ENCODE data around the gene PMS2.
"Not testable (repeated sequence)": the region's sequence is repeated elsewhere in the genome, so short reads cannot be mapped to it uniquely, and the experiment has no call there.

PMS2 gene

DNA sequence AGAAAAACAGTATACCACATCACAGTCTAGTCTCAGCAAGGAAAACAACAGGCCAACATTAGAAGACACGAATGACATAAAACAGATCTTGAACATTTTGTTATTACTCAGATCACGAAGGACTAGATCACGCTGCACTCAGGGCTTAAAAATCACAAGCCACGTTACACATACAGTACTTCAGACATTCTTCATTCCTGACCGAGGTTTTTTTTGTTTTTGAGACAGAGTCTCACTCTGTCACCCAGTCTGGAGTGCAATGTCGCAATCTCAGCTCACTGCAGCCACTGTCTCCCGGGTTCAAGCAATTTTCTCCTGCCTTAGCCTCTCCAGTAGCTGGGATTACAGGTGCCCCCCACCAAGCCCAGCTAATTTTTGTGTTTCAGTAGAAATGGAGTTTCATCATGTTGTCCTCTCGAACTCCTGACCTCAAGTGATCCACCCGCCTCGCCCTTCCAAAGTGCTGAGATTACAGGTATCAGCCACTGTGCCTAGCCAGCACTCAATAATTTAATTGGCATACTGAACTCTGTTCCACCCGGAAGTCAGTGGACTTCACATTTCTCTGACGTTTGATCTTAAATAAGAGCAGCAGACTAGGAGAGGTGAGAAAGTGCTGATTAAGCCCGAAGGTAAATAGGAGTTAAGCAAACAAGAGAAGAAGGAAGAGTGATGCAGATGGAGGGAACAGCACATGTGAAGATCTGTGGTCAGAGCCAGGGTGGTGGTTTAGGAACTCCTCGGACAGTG, 3.7 kb upstream of the PMS2 start:
- Histone ChIP-seq H3K4me3 (ENCODE audit: low read depth in 1 of 2, low read length in 2 of 2) (no peak overlapping the region), H3K36me3 (ENCODE audit: control insufficient read depth in 1 of 2, insufficient read depth in 2 of 2, low read length in 2 of 2) (peaks cover 15 to 25% of the 10 kb centered on the region in 2 donors), H3K27ac (ENCODE audit: low read length) (peak overlapping the region; percentile 47), H3K27me3 (ENCODE audit: low read depth, low read length) (no peaks in the 10 kb centered on the region), H3K4me1 (ENCODE audit: control insufficient read depth in 1 of 2, insufficient read depth in 2 of 2, low read length in 2 of 2) (peaks cover 0 to 40% of the 10 kb centered on the region in 2 donors), H3K9me3 (ENCODE audit: control insufficient read depth in 1 of 2, low read length in 2 of 2) (no peaks in the 10 kb centered on the region)

DNA sequence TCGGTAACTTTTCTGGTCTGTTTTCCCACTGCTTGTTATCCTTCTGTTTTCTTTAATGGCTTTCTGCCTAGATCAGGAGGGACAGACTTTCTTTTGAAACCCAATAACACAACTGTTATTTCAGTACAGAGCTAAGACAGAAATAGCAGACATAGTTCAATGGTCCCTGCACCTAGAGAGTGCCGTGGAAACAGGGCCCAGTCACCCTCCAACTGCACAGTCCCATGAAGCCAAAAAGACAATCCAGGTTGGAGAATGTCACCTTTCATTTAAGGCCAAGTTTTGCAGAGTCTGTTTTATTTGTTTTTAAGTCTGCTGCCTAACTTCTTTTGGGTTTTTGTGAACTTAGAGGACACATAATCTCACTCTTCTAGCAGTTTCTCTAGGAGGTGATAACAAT, 2.7 kb upstream of the PMS2 start:
- H3K9me3 ChIP-seq (ENCODE audit: control insufficient read depth in 1 of 2, low read length in 2 of 2) = no peaks in the 10 kb centered on the region
- no peak overlapping the region for H3K4me3 ChIP-seq (ENCODE audit: low read depth in 1 of 2, low read length in 2 of 2)
- no peaks in the 10 kb centered on the region for H3K27me3 ChIP-seq (ENCODE audit: low read depth, low read length)
- peak overlapping the region; percentile 47 for H3K27ac ChIP-seq (ENCODE audit: low read length)
- peaks cover 9 to 16% of the 10 kb centered on the region in 2 donors for H3K36me3 ChIP-seq (ENCODE audit: control insufficient read depth in 1 of 2, insufficient read depth in 2 of 2, low read length in 2 of 2)
- H3K4me1 ChIP-seq (ENCODE audit: control insufficient read depth in 1 of 2, insufficient read depth in 2 of 2, low read length in 2 of 2) = peaks cover 0 to 40% of the 10 kb centered on the region in 2 donors

DNA sequence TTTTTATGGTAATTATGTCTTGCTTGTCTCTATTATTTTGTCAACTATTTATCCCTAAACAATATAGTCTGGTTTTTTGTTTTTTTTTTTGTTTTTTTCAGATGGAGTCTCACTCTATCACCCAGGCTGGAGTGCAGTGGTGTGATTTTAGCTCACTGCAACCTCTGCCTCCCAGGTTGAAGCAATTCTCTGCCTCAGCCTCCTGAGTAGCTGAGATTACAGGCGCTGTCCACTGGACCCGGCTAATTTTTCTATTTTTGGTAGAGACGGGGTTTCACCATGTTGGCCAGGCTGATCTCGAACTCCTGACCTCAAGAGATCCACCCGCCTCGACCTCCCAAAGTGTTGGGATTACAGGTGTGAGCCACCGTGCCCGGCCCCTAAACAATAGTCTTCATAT, 1.5 kb upstream of the PMS2 start:
- H3K27me3 ChIP-seq (ENCODE audit: low read depth, low read length); H3K36me3 ChIP-seq (ENCODE audit: control insufficient read depth in 1 of 2, insufficient read depth in 2 of 2, low read length in 2 of 2); H3K4me3 ChIP-seq (ENCODE audit: low read depth in 1 of 2, low read length in 2 of 2); H3K9me3 ChIP-seq (ENCODE audit: control insufficient read depth in 1 of 2, low read length in 2 of 2): not testable (repeated sequence)
- Histone ChIP-seq H3K4me1 (ENCODE audit: control insufficient read depth in 1 of 2, insufficient read depth in 2 of 2, low read length in 2 of 2) (peaks cover 0 to 28% of the 10 kb centered on the region in 2 donors), H3K27ac (ENCODE audit: low read length) (peak overlapping the region; percentile 29)

DNA sequence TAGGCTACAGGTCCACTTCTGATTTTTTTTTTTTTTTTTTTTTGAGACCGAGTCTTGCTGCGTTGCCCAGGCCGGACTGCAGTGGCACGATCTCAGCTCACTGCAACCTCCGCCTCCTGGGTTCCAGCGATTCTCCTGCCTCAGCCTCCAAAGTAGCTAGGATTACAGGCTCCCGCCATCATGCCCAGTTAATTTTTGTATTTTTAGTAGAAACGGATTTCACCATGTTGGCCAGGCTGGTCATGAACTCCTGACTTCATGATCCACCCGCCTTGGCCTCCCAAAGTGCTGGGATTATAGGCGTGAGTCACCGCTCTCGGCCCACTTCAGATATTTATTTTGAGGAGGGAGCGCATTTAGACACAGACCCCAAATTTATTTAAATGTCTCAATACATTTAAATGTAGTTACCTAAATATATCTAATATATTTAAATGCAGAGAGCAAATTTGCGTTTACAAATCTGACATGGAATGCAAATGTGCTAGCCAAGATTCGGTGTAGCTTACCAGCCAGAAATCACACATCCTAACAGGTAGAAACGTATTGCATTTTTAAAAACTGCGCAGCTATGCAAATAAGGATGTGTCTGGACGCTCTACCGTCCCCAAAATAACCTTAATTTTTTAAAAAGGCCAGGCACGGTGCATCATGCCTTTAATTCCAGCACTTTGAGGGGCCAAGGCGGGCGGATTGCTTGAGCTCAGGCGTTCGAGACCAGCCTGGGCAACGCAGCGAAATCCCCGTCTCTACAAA, 836 bp downstream of the PMS2 start:
- Histone ChIP-seq H3K4me1 (ENCODE audit: control insufficient read depth in 1 of 2, insufficient read depth in 2 of 2, low read length in 2 of 2) (peaks cover 0 to 22% of the 10 kb centered on the region in 2 donors), H3K4me3 (ENCODE audit: low read depth in 1 of 2, low read length in 2 of 2) (peak overlapping the region in 1 of 2 donors; percentile 74), H3K36me3 (ENCODE audit: control insufficient read depth in 1 of 2, insufficient read depth in 2 of 2, low read length in 2 of 2) (peaks cover 0 to 13% of the 10 kb centered on the region in 2 donors)
- not testable (repeated sequence) for H3K27me3 ChIP-seq (ENCODE audit: low read depth, low read length); H3K9me3 ChIP-seq (ENCODE audit: control insufficient read depth in 1 of 2, low read length in 2 of 2); H3K27ac ChIP-seq (ENCODE audit: low read length)

DNA sequence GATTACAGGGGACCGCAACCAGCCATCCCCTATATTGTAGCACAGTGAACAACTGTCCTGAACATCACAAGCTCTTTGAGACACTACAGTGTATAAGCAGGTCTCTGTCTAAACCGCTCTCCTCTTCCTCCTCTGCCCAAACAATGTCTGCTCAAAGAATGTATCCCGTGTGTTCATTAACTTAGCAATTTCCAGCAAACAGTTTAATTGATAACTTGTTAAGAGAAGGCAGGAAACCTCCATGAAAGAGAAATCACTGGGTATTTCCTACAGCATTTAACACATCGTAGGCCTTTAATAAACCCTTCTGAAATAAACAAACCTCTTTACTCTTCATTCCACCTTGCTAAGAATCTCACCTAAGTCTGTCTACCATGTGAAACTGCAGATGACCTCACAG, 1.5 kb downstream of the PMS2 start:
- H3K27ac ChIP-seq (ENCODE audit: low read length) = no peak overlapping the region
- no peak overlapping the region for H3K4me3 ChIP-seq (ENCODE audit: low read depth in 1 of 2, low read length in 2 of 2)
- peaks cover 0 to 16% of the 10 kb centered on the region in 2 donors for H3K4me1 ChIP-seq (ENCODE audit: control insufficient read depth in 1 of 2, insufficient read depth in 2 of 2, low read length in 2 of 2)
- no peaks in the 10 kb centered on the region for H3K9me3 ChIP-seq (ENCODE audit: control insufficient read depth in 1 of 2, low read length in 2 of 2)
- no peaks in the 10 kb centered on the region for H3K27me3 ChIP-seq (ENCODE audit: low read depth, low read length)
- peaks cover 0 to 16% of the 10 kb centered on the region in 2 donors for H3K36me3 ChIP-seq (ENCODE audit: control insufficient read depth in 1 of 2, insufficient read depth in 2 of 2, low read length in 2 of 2)

DNA sequence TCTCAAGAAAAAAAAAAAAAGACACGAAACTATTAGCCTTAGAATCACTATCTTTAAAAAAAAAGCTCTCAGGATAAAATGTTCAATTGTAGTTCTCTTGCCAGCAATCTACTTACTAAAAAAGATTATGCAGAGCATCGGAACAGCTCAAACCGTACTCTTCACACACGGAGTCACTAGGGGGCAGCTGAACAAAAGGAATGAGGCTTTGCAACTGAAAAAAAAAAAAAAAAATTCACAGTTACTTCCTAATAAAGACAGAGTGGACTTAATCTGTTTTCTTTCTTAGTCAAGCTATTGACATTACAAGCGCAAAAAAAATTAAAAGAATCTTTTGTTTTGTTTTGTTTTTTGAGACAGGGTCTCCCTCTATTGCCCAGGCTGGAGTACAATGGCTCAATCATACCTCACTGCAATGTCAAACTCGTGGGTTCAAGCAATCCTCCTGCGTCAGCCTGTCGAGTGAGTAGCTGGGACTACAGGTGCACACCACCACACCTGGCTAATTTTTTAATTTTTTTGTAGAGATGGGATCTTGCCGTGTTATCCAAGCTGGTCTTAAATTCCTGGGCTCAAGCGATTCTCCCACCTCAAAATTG, 11.5 kb downstream of the PMS2 start:
- Histone ChIP-seq H3K27ac (ENCODE audit: low read length) (no peak overlapping the region), H3K4me1 (ENCODE audit: control insufficient read depth in 1 of 2, insufficient read depth in 2 of 2, low read length in 2 of 2) (no peaks in the 10 kb centered on the region), H3K27me3 (ENCODE audit: low read depth, low read length) (no peaks in the 10 kb centered on the region), H3K9me3 (ENCODE audit: control insufficient read depth in 1 of 2, low read length in 2 of 2) (no peaks in the 10 kb centered on the region), H3K36me3 (ENCODE audit: control insufficient read depth in 1 of 2, insufficient read depth in 2 of 2, low read length in 2 of 2) (peaks cover 9 to 32% of the 10 kb centered on the region in 2 donors), H3K4me3 (ENCODE audit: low read depth in 1 of 2, low read length in 2 of 2) (no peak overlapping the region)

DNA sequence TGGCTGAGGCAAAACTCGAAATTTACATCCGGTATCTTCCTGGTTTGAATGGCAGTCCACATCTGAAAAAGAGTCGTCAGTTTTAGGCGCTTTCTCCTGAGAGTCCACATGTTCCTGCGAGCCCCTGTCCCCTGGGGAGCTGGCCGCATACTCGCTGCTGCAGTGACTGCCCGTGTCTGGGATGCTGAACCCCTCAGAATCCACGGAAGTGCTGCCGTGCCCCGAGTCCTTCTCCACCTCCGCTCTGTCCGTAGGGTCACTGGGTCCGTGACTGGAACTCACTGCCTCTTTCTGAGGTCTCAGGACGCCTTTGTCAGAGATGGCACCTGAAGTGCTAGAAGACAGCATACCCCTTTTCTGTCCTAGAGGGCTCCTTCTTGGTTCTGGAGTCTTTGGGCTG, 21.8 kb downstream of the PMS2 start:
- H3K4me1 ChIP-seq (ENCODE audit: control insufficient read depth in 1 of 2, insufficient read depth in 2 of 2, low read length in 2 of 2); H3K27ac ChIP-seq (ENCODE audit: low read length); H3K9me3 ChIP-seq (ENCODE audit: control insufficient read depth in 1 of 2, low read length in 2 of 2); H3K27me3 ChIP-seq (ENCODE audit: low read depth, low read length); H3K4me3 ChIP-seq (ENCODE audit: low read depth in 1 of 2, low read length in 2 of 2): not testable (repeated sequence)
- H3K36me3 ChIP-seq (ENCODE audit: control insufficient read depth in 1 of 2, insufficient read depth in 2 of 2, low read length in 2 of 2) = peaks cover 0 to 14% of the 10 kb centered on the region in 2 donors

DNA sequence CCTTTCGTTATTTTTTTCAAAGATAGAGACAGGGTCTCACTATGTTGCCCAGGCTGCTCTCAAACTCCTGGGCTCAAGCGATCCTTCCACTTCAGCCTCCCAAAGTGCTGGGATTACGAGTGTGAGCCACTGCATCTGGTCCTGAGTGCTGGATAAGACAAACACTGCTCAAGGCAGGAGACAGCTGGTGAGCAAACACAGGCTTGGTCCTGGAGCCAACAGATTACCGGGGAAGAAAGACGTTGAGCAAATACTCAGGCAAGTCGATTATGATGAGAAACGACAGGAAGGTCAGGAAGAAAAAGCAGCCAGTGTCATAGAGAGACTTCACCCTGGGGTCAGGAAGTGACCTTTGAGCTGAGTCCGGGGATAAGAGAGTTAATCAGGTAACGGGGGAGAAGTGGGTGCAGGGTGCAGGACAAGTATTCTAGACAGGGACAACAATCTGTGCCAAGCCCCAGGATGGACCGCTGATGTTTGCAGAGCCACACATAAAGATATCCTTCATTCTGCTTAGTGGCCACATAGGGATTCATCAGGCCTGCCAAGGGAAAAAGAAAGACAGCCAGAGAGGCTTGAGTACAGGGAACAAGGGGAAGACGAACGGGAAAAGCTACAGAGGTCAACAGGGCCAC, 29.1 kb downstream of the PMS2 start:
- not testable (repeated sequence) for H3K4me3 ChIP-seq (ENCODE audit: low read depth in 1 of 2, low read length in 2 of 2); H3K27ac ChIP-seq (ENCODE audit: low read length); H3K4me1 ChIP-seq (ENCODE audit: control insufficient read depth in 1 of 2, insufficient read depth in 2 of 2, low read length in 2 of 2); H3K9me3 ChIP-seq (ENCODE audit: control insufficient read depth in 1 of 2, low read length in 2 of 2); H3K27me3 ChIP-seq (ENCODE audit: low read depth, low read length); H3K36me3 ChIP-seq (ENCODE audit: control insufficient read depth in 1 of 2, insufficient read depth in 2 of 2, low read length in 2 of 2)

DNA sequence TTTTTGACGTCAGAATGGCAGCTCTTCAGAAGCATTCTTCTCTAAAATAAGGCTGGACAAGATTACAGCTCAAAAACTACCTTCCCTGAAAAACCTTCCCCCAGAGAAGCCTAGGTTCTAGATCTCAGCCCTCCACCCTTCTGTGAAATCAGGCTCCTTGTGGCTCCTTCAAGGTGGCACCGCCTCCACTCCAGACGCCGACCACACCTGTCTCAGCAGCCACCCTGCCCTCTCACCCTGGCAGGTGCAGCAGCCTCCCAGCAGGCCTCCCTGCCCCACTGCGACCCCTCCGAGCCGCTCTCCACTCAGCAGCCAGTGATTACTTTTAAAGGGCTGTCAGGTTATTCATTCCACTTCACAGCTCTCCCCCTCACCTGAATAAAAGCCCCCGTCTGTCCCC, 35.3 kb downstream of the PMS2 start:
- not testable (repeated sequence) for H3K27me3 ChIP-seq (ENCODE audit: low read depth, low read length); H3K27ac ChIP-seq (ENCODE audit: low read length); H3K9me3 ChIP-seq (ENCODE audit: control insufficient read depth in 1 of 2, low read length in 2 of 2); H3K36me3 ChIP-seq (ENCODE audit: control insufficient read depth in 1 of 2, insufficient read depth in 2 of 2, low read length in 2 of 2); H3K4me1 ChIP-seq (ENCODE audit: control insufficient read depth in 1 of 2, insufficient read depth in 2 of 2, low read length in 2 of 2); H3K4me3 ChIP-seq (ENCODE audit: low read depth in 1 of 2, low read length in 2 of 2)

DNA sequence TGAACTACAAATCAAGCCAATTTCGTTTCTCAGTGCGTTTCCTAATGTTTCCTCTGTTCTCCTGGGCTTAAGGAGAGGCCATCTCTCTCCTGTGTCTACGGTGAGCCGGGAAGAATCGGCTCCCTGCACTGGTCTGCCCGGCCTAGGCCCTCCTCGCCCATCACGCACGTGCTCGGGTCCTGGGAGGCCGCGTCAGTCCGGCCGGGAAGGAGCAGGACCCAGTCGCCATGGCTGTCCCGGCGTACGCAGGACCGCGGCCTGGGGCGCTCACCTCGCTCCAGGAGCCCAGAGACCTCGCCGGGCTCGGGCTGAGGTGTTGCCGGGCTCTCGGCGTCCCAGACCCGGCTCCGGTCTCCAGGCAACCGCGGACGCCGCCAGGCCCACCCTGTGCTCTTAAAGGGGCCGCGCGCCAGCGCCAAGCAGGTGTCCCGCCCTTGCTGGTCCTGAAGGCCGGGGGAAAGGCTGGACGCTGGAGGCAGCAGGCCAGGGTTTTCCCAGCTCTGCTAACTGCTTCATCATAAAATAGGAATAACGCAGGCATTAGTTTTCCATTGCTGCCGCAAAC, 38.4 kb downstream of the PMS2 start, which contains the start of gene RSPH10B:
Gene RSPH10B, minus strand, starts transcription at position 343 of the 565 bp plus-strand sequence. CDS start 3,573 bp downstream, outside the sequence.
- H3K4me1 ChIP-seq (ENCODE audit: control insufficient read depth in 1 of 2, insufficient read depth in 2 of 2, low read length in 2 of 2); H3K36me3 ChIP-seq (ENCODE audit: control insufficient read depth in 1 of 2, insufficient read depth in 2 of 2, low read length in 2 of 2); H3K27me3 ChIP-seq (ENCODE audit: low read depth, low read length); H3K4me3 ChIP-seq (ENCODE audit: low read depth in 1 of 2, low read length in 2 of 2); H3K9me3 ChIP-seq (ENCODE audit: control insufficient read depth in 1 of 2, low read length in 2 of 2); H3K27ac ChIP-seq (ENCODE audit: low read length): not testable (repeated sequence)

DNA sequence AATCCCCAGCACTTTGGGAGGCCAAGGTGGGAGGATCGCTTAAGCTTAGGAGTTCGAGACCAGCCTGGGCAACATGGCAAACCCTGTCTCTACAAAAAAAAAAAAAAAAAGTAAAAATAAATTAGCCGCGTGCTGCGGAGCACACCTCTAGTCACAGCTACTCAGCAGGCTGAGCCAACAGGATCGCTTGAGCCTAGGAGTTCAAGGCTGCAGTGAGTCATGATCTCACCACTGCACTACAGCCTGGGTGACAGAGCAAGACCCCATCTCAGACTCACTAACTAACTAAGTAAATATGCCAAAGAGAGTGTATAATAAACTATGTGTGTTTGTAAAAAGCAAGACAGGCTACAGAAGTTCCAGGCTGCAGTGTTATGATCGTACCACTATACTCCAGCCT, 45.0 kb downstream of the PMS2 start:
- not testable (repeated sequence) for H3K27me3 ChIP-seq (ENCODE audit: low read depth, low read length); H3K4me1 ChIP-seq (ENCODE audit: control insufficient read depth in 1 of 2, insufficient read depth in 2 of 2, low read length in 2 of 2); H3K4me3 ChIP-seq (ENCODE audit: low read depth in 1 of 2, low read length in 2 of 2); H3K27ac ChIP-seq (ENCODE audit: low read length); H3K9me3 ChIP-seq (ENCODE audit: control insufficient read depth in 1 of 2, low read length in 2 of 2); H3K36me3 ChIP-seq (ENCODE audit: control insufficient read depth in 1 of 2, insufficient read depth in 2 of 2, low read length in 2 of 2)

Measured in muscle layer of duodenum (tissue), 2 donors.